GM12892 (cell line): ENCODE data around the gene EMC1.

Experiments
- POLR2A ChIP-seq: IDR thresholded peaks from 2 replicates; pipeline ENCODE4 v1.6.1; 2011; ENCODE audit warnings: low read depth, low read length, control low read depth
- POLR2AphosphoS5 ChIP-seq: IDR thresholded peaks from 2 replicates; pipeline ENCODE4 v1.6.1; 2011; ENCODE audit warnings: low read depth, low read length, control low read depth
- TAF1 ChIP-seq: IDR thresholded peaks from 2 replicates; pipeline ENCODE4 v1.6.1; 2011; ENCODE audit warnings: low read depth, mild to moderate bottlenecking, control low read depth, low read length, borderline replicate concordance

GRCh38 chr1:19167140-19167539 is 84.2 kb downstream of the EMC1 start:
- TF ChIP-seq POLR2A: no peak
- TF ChIP-seq POLR2AphosphoS5: no peak
- no peak for TF ChIP-seq TAF1
